ENCODE results near the gene ARID2. TPM values are rescaled to one million over a fixed set of nuclear protein-coding genes. Genes with fewer than 3 reads are reported as not detected.

The ARID2 gene
- total RNA-seq, 1 experiment from 2014 or later: 72.2 TPM

GRCh38 chr12:45863332-45863731, 133.8 kb downstream of the ARID2 start:
- no peak for DNase-seq (ENCODE audit: low spot score)
- Histone ChIP-seq H3K27me3 (replicated peaks; ENCODE audit: insufficient read depth, low read depth, low read length, poor library complexity) (no peaks in the 10 kb centered on the region), H3K4me3 (ENCODE audit: low read depth, low read length, poor library complexity, severe bottlenecking) (no peak overlapping the region), H3K9me3 (ENCODE audit: low read depth, low read length, poor library complexity, severe bottlenecking) (no peaks in the 10 kb centered on the region), H3K36me3 (ENCODE audit: insufficient read depth, low read length, poor library complexity, severe bottlenecking) (peaks cover 9% of the 10 kb centered on the region), H3K27ac (ENCODE audit: low read depth, low read length, poor library complexity, severe bottlenecking) (no peak overlapping the region), H3K4me1 (ENCODE audit: insufficient read depth, low read length, poor library complexity, severe bottlenecking) (no peaks in the 10 kb centered on the region)
- TF ChIP-seq EZH2 (IDR thresholded peaks at IDR 0.05; ENCODE audit: borderline replicate concordance, low read depth, low read length, poor library complexity, severe bottlenecking) (no peak), CTCF (conservative IDR thresholded peaks at IDR 0.05; ENCODE audit: low read depth, low read length) (no peak)
- intact Hi-C loops (cut with micrococcal nuclease; ENCODE audit: unreplicated experiment): no loop called here
- CTCF ChIA-PET: no interaction called here
- BruUV-seq (replicated peaks): no TSS peak
- POLR2A ChIA-PET (ENCODE audit: low non-redundant PET): no interaction called here

- Histone ChIP-seq H3K4me1 (ENCODE audit: insufficient read depth, low read length, poor library complexity, severe bottlenecking) (no peaks in the 10 kb centered on the region), H3K4me3 (ENCODE audit: low read depth, low read length, poor library complexity, severe bottlenecking) (no peak overlapping the region), H3K36me3 (ENCODE audit: insufficient read depth, low read length, poor library complexity, severe bottlenecking) (peaks cover 19% of the 10 kb centered on the region), H3K27ac (ENCODE audit: low read depth, low read length, poor library complexity, severe bottlenecking) (no peak overlapping the region), H3K27me3 (replicated peaks; ENCODE audit: insufficient read depth, low read depth, low read length, poor library complexity) (no peaks in the 10 kb centered on the region), H3K9me3 (ENCODE audit: low read depth, low read length, poor library complexity, severe bottlenecking) (no peaks in the 10 kb centered on the region)
- POLR2A ChIA-PET (ENCODE audit: low non-redundant PET): no interaction called here
- TF ChIP-seq EZH2 (IDR thresholded peaks at IDR 0.05; ENCODE audit: borderline replicate concordance, low read depth, low read length, poor library complexity, severe bottlenecking) (no peak), CTCF (conservative IDR thresholded peaks at IDR 0.05; ENCODE audit: low read depth, low read length) (no peak)
- CTCF ChIA-PET: no interaction called here
- no peak for DNase-seq (ENCODE audit: low spot score)
- no TSS peak for BruUV-seq (replicated peaks)
- intact Hi-C loops (cut with micrococcal nuclease; ENCODE audit: unreplicated experiment): no loop called here
These were observed 136.8 kb downstream of the ARID2 start for GRCh38 chr12:45866299-45866698.

GRCh38 chr12:45872446-45872845, 142.9 kb downstream of the ARID2 start:
- H3K36me3 ChIP-seq (ENCODE audit: insufficient read depth, low read length, poor library complexity, severe bottlenecking): peaks cover 42% of the 10 kb centered on the region
- intact Hi-C loops (cut with micrococcal nuclease; ENCODE audit: unreplicated experiment): no loop called here
- no peak for TF ChIP-seq EZH2 (IDR thresholded peaks at IDR 0.05; ENCODE audit: borderline replicate concordance, low read depth, low read length, poor library complexity, severe bottlenecking)
- no peak for TF ChIP-seq CTCF (conservative IDR thresholded peaks at IDR 0.05; ENCODE audit: low read depth, low read length)
- BruUV-seq (replicated peaks): no TSS peak
- H3K27ac ChIP-seq (ENCODE audit: low read depth, low read length, poor library complexity, severe bottlenecking): no peak overlapping the region
- H3K9me3 ChIP-seq (ENCODE audit: low read depth, low read length, poor library complexity, severe bottlenecking): no peaks in the 10 kb centered on the region
- DNase-seq (ENCODE audit: low spot score): no peak
- ChIA-PET POLR2A (ENCODE audit: low non-redundant PET) (no interaction called here), CTCF (no interaction called here)
- no peak overlapping the region for H3K4me3 ChIP-seq (ENCODE audit: low read depth, low read length, poor library complexity, severe bottlenecking)
- no peaks in the 10 kb centered on the region for H3K27me3 ChIP-seq (replicated peaks; ENCODE audit: insufficient read depth, low read depth, low read length, poor library complexity)
- H3K4me1 ChIP-seq (ENCODE audit: insufficient read depth, low read length, poor library complexity, severe bottlenecking): no peaks in the 10 kb centered on the region
